GM19023 (cell line): Measurements from ENCODE around the gene ATXN2.

Experiments used
- ATAC-seq: cut with Tn5 transposase; IDR thresholded peaks from one replicate; pipeline ENCODE4 v1.9.1; 2021; ENCODE audit warnings: mild to moderate bottlenecking, moderate library complexity; ENCODE audit not compliant: unreplicated experiment

The ATXN2 gene

DNA sequence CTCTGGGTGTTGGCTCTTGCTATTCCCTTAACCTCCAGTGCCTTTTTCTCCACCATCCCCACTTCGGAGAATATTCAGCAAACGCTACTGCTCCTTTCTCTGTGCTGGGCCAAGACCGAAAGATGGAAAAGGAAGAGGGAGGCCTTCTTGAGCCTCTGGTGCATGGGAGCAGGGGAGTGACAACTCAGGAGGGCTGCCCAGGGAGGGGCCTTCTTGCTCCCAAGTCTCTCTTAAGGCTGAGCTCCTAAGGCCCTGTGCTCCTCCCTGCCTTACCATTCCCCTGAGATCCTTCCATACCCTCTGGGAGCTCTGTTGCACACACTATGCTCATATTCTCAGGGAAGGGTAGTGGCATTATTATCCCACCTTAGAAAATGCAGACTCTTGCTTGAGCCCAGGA, 158.5 kb downstream of the ATXN2 start:
- ATAC-seq = no peak

DNA sequence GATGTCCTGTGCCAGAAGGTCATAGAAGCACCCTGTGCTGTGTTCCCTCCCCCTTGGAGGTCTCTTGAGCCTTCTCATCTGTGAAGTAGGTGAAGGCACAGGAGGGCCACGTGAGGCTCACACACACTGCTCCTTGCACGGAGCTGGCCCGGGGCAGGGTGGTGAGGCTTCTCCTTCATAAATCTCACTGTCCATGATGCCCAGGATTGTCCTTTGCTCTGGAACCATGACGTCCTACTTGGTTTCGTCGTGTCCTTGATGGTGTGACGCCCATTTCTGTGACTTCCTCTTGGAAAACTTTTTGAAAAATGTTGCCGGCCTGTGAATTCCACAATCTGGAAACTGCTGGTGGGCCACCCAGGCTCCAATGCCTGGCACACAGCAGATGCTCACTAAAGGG, 159.0 kb downstream of the ATXN2 start:
- ATAC-seq = no peak

DNA sequence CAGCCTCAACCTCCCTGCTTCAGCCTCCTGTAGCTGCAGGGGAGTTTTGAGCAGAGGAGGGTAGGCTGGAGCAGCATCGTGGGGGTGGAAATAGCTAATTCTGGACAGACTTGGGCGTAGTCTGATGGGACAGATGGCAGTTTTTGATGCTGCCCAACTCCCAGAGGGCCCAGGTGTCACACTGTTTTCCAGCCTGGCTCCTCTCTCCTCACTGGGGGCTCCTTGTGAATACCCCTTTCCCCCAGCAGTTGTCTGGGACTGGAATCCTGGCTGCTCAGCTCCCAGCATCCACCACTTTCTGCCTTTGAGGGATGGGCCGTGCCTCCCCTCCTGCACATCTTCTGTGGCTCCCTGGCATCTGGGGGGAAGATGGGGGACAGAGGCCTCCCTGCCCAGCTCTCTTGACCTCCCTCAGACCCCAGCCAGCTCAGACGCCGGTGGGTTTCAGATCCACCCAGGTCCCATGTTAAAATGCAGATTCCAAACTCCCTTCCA, 159.4 kb downstream of the ATXN2 start:
- no peak for ATAC-seq

DNA sequence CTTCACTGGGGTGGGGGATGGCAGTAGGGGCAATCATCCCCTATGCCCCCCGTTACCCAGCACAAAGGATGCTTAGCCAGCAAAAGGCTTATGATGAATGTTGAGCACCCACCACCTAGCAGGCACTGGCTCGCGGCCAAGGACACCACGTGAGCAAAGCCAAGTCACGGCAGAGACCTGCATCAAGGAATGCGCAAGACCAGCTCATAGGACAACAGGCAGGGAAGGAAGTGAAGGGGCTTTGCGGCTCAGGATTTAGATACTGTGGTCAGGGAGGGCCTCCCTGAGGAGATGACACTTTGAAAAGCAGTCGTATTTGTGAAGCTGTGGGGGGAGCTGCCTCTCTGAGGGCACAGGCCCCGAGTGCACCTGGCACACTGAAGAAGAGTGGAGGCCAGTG, 160.6 kb downstream of the ATXN2 start:
- no peak for ATAC-seq

DNA sequence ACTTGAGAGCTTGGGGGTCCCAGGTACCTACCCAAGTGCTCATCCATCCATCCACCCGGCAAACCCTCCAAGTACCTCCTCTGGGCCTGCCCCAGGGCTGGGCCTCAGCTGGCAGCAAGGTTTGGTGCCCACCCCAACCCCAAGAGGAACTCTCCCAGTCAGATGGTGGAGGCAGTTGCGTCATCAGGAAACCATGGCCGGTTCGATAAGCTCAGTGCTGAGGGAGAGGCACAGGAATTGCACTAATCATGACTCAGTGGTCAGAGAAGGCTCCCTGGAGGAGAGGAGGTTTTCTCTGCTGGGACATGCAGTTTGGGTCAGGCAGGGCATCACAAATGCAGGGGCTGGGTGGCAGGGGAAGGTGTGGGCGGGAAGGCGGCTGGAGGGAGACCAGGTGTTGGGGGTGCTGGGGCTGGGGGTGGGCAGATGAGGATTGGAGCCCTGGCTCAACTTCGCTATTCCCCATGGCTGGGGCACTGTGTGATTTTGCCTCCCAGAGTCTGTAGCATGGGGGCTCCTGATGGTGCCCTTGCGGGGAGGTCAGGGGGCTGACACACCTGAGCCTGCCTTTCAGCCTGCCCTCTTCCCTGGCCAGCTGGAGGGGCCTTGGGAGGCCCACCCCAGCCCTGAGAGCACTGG, 161.2 kb downstream of the ATXN2 start:
- no peak for ATAC-seq

DNA sequence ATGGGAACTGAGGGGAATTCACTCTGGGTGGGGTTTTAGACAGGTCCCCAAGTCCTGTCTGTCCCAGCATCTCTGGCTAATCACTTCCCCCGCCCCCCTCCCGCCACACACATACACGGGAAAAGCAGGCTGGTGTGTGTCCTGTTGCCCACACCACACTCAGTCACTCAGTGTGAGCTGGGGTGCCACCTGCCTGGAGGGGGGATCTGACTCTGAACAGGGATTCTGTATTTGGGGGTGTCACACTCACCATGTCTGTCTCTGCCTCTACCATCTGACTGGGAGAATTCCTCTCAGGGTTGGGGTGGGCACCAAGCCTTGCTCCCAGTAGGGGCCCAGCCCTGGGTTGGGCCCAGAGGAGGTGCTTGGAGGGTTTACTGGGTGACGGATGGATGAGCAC, 162.3 kb downstream of the ATXN2 start:
- ATAC-seq = no peak

DNA sequence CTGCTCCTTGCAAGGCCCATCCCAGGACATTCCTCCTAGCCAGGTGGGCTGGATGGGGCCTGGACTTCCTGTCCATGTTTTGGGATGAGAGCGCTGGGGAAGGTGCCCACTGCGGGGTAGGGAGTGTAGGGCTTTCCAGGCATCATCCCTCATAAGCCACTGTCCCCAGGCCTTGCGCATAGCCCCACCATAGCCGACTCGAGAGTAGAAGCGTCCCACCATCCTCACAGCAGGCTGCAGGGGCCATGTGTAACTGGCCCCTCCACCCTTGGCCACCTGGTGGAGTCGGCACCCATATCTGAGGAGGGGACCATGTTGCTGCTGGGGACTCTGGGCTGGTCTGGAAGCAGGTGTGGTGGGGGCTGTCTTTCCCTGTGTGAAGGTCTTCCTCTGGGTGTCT, 162.8 kb downstream of the ATXN2 start:
- no peak for ATAC-seq

DNA sequence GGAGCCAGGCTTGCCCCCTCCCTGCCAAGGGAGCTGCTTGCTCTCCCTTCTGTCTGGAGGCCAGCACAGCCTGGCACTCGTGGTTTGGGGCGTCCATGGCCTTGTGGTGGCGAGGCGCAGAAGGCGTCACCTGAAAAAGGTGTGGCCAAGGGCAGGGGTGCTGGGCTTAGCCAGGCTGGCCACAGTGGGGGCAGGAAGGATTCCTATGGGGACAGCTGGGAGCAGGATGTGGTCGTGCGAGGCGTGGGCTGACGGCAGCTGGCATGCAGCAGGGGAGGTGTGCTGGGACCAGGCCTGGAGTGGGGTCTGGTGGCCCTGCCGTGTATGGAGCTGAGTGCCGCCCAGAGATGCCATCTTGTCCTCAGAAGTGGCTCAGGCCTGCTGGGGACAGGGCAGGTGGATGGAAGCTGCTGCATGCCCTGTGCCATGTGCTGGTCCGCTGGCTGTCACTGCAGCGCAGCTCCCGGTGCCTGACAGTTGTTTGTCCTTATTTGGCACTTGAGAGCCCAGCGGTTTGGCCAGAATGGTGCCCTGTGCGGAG, 163.4 kb downstream of the ATXN2 start:
- no peak for ATAC-seq

DNA sequence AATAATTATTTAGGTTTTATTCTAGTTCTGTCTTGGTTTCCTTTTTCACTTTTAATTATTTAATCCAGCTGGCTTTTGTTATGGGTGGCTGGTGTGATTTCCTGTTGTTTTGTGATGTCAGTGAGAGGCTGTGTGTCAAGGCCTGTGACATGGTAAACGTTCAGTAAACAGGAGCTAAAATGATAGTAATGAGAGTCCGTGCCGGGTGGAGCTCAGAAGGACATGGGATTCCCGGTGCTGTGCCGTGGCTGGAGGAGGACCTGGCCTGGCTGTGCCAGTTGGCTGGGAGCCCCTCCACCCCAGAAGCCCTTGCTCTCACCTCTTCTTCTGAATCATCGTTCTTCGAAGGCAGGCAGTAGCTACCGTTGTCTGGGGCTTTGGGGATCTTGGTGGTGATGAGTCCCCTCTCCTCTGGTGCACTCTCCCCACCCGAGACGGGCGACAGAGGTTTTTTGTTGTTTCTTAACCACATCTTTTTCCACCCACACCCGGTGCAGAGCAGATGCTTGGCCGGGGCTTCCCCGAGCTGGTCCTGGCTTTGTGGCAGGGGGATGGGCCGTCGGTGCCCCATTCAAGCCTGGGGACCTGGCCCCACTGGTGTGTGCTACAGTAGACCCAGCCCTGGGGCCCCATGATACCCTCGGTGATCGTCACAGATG, 164.3 kb downstream of the ATXN2 start:
- ATAC-seq = peak; percentile 77

DNA sequence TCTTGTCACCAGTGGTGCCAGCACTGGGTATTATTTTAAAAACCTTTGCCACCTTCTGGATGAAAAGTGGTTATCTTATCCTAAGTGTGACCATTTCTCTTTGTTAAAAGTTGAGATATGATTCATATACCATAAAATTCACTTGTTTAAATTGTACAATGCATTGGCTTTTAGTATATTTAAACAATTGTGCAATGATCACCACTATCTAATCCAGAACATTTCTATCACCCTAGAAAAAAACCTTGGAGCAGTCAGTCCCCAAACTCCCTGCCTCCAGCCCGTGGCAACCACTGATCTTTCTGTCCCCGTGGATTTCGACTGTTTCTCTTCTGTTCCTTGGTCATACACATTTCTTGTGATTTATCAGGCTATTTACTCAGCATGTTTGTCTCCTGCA, 165.1 kb downstream of the ATXN2 start:
- no peak for ATAC-seq

DNA sequence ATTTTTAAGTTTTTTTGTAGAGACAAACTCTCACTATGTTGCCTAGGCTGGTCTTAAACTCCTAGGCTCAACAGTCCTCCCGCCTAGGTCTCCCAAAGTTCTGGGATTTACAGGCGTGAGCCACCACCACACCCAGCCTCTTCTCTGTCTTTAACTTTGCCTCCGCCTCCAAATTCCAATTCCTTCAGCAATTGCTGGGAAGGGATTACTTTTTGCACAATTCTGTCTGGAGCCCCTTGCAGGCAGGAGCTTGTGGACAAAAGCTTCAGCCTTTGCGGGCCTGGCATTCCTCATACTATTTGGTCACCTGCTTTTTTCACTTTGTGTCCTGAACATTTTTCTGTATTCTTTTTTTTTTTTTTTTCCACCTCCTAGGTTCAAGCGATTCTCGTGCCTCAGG, 167.3 kb downstream of the ATXN2 start:
- no peak for ATAC-seq

DNA sequence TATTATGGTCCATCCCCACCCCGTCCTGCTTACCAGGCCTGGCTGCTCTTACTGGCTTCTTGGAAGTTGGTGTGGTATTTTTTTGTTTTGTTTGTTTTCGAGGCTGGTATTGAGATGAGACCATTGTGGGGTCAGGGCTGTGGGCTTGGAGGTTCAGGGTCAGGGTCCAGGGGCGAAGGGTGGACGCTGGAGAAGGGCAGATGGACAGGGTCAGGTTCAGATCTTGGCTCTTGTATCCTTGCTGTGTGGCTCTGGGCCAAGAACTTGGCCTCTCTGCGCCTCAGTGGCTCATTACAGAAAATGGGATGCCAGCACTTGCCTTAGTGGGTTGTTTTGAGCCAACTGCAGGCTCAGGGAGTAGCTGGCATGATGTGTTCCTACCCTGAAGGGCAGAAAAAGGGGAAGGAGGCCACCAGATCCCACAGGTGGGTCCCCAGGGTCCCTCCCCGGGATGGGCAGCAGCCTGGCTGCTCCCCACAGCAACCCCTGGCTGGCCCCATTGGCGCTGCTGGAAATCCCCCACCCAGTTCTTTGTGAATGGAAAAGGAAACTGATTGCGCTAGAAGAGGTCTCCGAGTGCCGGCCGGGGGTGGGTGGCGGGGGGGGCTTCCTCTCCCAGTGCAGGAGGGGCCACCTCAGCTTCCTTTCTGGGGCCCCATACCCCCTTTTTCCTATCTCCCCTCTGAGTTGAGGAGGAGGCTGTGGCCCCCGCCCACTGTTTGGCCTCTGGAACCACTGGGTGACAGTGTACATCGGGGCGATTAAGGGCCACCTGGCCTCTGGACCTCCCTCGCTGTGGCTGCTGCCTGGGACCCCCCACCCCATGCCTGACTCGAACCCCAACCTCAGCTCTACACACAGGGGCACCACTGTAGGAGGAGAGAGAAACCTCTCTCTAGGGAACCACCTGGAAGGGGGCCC, 168.4 kb downstream of the ATXN2 start:
- ATAC-seq = no peak

DNA sequence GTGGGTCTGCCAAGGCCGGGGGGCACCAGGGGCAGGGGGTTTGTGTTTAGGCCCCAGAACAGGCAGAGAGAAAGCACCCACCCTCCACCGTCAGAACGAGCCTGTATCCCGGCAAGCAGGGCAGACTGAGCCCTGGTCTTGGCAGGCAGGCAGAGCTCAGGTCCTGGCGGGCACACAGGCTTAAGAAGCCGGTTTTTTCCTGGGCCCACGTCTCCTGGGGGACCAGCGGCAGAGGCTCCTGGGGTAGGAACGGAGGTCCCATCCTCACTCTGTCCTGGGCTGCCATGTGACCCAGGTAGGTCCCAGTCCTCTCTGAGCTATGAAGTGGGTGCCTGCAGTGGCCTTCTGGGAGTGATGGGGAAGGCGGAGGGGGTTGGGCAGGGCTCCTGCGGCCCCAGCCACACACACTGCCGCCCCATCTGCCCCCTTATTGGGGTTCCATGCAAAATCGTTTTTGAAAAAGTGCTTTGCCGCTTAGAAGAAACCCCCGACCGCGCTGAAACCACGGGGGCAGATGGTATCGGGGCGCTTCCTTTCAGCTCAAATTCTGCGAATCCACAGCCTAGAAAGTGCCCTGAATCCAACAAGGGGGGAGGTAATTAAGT, 169.2 kb downstream of the ATXN2 start:
- no peak for ATAC-seq

DNA sequence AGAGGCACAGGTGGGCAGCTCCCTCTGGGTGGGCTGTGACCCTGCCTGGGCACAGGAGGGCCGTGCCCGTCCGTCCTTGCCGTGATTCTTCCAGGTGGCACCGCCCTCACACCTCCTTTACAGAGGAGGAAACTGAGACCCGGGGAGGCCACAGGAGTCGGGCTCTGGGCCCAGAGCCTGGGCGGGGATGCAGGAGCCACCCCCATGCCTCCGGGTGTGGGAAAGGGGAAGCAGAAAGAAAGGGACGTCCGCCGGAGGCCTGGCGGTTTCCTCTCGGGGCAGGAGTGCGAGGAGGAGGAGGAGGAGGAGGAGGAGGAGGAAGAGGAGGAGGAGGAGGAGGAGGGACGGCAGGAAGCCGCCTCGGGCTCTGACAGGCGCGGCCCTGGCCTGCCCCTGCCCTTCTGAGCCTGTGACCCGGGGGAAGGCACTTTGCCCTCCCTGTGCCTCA, 170.4 kb downstream of the ATXN2 start:
- ATAC-seq = no peak

DNA sequence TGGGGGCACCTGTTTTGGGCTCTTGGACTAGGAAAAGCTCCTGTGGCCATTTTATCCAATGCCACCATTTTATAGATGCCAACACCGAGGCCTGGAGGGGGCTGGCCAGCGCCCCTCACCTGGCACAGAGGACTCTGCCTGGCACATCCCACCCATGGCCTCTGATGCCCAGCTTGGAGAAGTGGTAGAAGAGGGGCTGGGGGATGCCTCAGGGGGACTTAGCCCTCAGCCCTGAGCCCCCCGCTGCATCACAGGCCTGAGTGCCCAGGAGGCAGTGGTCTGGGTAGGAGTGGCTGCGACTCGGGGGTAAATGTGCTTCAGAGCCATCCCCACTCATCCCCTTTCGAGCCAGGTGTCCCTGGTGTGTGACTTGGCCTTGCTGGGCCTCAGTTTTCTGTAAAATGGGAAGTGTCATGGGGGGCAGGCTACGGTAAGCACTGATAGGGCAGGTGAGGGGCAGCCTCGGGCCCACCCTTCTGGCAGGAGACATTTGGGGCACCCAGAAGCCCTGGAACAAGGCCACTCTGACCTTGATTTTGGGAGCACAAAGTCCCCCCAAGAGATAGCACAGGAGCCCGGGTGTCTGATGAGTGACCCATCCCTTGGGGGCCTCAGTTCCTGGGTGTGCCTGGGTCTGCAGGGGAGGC, 170.9 kb downstream of the ATXN2 start:
- ATAC-seq = no peak

DNA sequence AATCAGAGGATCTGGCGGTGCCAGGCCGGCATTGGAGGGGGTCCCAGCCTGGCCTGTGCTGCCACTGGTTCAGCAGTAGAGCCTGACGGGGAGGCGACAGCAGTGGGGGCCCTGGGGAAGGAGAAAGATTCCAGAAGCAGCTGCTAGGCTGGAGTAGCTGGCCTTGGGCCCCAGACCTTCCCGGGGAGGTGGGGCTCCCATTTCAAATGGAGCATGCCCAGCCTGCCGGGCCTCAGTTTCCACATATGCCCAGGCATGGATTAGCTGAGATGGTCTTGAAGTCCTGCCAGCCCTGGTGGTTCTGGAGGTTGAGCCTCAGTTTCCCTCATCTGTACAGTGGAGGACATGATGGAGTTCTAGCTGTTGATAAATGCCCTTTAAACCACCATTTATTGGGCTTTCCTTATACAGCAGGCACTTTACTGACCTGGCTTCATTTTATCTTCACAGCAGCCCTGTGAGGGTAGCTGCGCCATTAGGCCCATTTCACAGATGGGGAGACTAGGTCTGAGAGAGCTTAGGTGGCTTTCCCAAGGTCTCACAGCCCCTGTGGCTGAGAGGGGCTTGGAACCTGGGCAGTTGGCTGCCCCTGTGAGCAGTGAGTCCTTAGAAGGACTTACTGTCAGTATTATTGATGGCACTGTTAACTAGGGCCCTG, 171.6 kb downstream of the ATXN2 start:
- no peak for ATAC-seq

DNA sequence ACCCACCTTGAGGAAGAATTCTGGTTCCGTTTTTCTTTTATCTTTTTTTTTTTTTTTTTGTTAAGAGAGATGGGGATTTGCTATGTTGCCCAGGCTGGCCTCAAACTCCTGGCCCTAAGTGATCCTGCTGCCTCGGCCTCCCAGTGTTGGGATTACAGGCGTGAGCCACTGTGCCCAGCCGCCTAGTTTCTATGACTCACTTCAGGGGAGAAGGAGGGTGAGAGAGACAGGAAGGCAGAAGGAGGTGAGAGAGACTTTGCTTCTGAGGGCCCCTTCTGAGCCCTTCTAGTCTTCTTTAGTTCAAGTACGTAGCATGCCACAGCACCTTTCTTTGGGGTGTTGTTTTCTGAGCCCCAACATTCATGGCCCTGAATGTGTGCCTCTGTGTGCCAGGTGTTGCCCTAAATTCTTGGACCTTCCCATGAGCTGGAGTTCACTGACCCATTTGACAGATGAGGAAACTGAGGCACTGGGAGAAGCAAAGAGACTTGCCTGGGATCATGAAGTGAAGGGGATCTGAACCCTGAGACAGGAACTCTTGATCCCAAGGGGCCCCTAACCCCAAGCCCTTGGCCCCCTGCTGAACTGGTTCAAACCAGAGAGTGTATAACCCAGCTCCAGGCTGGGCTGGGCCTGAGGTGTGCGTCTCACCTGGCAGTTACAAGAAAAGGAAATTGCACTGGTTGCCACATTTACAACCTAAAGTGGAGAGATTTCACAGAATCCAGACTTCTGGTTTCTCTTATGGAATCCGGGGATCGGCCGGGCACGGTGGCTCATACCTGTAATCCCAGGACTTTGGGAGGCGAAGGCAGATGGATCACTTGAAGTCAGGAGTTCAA, 172.6 kb downstream of the ATXN2 start:
- ATAC-seq = no peak

DNA sequence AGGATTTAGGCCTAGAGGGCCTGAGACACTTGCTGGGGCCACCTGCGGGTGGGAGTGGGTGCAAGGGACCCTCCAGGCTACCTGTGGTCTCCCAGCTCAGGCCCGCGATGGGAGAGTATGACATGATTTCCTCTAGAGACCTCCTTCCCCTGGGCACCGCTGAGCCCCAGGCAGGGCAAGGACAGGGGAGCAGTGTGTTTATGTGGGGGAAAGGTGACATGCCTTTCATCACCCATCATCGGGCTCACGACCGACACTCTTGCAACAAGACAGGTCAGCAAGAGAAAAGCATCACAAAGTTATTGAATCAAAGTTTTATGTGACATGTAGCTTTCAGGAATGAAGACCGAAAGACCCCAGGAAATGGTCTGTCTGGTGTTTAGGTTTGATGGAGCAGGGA, 173.5 kb downstream of the ATXN2 start:
- ATAC-seq = no peak

DNA sequence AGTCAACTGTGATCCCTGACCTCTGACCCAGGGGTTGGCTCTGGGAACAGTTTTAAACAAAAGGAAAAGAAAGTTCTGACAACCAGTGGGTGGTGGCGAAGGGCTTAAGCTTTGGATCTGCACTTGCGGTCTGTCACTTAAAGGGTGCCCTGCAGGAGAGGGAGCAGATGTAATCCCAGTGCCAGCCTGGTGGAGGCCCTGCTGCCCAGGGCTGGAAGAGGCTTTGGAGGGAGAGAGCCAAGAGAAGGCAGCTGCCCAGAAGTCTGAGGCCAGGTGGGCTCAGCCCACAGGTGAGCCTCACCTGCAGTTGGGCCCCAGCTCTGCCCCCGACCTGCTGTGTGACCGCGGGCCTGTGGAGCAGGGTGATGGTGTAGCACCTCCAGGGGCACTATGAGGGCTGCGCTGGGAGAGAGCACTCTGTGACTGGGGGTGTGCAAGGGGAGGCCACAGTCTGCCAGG, 174.3 kb downstream of the ATXN2 start:
- ATAC-seq = no peak
